ENCODE results near the gene SMPD3. TPM values are rescaled to one million over a fixed set of nuclear protein-coding genes. Genes with fewer than 3 reads are reported as not detected.
A peak's percentile ranks its signal among the peaks of the same experiment; 100 is the strongest.

The SMPD3 gene
- total RNA-seq, 1 experiment from 2014 or later, result 0.70 TPM

GRCh38 chr16:68388124-68388523 lies 60.2 kb downstream of the SMPD3 start:
- H3K27me3 ChIP-seq (ENCODE audit: insufficient read depth, low read length), result no peaks in the 10 kb centered on the region
- H4K8ac ChIP-seq (replicated peaks; ENCODE audit: insufficient read length, low read depth, low read length), result no peak overlapping the region
- H3K56ac ChIP-seq (ENCODE audit: insufficient read length, low read depth, low read length), result no peak overlapping the region
- no peak overlapping the region for H2BK12ac ChIP-seq (ENCODE audit: insufficient read length, low read depth, low read length)
- no peak overlapping the region for H2AFZ ChIP-seq (ENCODE audit: low read length)
- no peaks in the 10 kb centered on the region; a peak in 1 of 7 replicates for H3K36me3 Mint-ChIP-seq (ENCODE audit: insufficient read depth in 1 of 3, low read depth in 3 of 3)
- DNase-seq, result no peak
- no peak overlapping the region for H3K4me2 ChIP-seq (ENCODE audit: insufficient read depth, insufficient read length, low read length)
- no peak overlapping the region for H2BK20ac ChIP-seq (ENCODE audit: low read depth, low read length, poor library complexity, severe bottlenecking)
- TF ChIP-seq, protein P1, sequence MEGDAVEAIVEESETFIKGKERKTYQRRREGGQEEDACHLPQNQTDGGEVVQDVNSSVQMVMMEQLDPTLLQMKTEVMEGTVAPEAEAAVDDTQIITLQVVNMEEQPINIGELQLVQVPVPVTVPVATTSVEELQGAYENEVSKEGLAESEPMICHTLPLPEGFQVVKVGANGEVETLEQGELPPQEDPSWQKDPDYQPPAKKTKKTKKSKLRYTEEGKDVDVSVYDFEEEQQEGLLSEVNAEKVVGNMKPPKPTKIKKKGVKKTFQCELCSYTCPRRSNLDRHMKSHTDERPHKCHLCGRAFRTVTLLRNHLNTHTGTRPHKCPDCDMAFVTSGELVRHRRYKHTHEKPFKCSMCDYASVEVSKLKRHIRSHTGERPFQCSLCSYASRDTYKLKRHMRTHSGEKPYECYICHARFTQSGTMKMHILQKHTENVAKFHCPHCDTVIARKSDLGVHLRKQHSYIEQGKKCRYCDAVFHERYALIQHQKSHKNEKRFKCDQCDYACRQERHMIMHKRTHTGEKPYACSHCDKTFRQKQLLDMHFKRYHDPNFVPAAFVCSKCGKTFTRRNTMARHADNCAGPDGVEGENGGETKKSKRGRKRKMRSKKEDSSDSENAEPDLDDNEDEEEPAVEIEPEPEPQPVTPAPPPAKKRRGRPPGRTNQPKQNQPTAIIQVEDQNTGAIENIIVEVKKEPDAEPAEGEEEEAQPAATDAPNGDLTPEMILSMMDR (conservative IDR thresholded peaks at IDR 0.05), result no peak
- no peak overlapping the region for H3K4ac ChIP-seq (ENCODE audit: low read depth, low read length)
- no peaks in the 10 kb centered on the region for H3K79me2 ChIP-seq (ENCODE audit: insufficient read depth, low read length)
- H3K4me1 ChIP-seq (ENCODE audit: insufficient read depth, low read length), result peaks cover 16% of the 10 kb centered on the region; the same call in 1 of the 2 replicates
- no peak overlapping the region for H3K4me3 Mint-ChIP-seq
- no peaks in the 10 kb centered on the region for H3K79me1 ChIP-seq (ENCODE audit: insufficient read depth, low read depth, low read length, poor library complexity, severe bottlenecking)
- WGBS (ENCODE audit: extremely low coverage, insufficient read length, low lambda C conversion rate), result no CpG with 5 or more reads among the region's 3 CpGs
- H3K14ac ChIP-seq (ENCODE audit: insufficient read depth, low read length), result no peak overlapping the region
- H3K27ac Mint-ChIP-seq, result peak overlapping the region in 1 of 3 experiments; percentile 78; a peak in 3 of 7 replicates
- no peak overlapping the region for H2AK5ac ChIP-seq (ENCODE audit: insufficient read length, low read length)
- H2BK15ac ChIP-seq (ENCODE audit: low read depth, low read length), result no peak overlapping the region
- no peak overlapping the region for H3K23ac ChIP-seq (ENCODE audit: insufficient read length, low read depth, low read length)
- H3K23me2 ChIP-seq (ENCODE audit: insufficient read length, low read depth, low read length, poor library complexity, severe bottlenecking), result no peaks in the 10 kb centered on the region
- no peak overlapping the region for H2BK120ac ChIP-seq (ENCODE audit: low read depth, low read length, poor library complexity, severe bottlenecking)
- H3K27me3 Mint-ChIP-seq (ENCODE audit: low read depth), result peaks cover 1% of the 10 kb centered on the region; the same call in 1 of the 2 replicates
- H3K18ac ChIP-seq (ENCODE audit: insufficient read length, low read depth, low read length), result no peak overlapping the region
- no peaks in the 10 kb centered on the region; a peak in 1 of 5 replicates for H3K9me3 Mint-ChIP-seq
- H4K20me1 ChIP-seq (ENCODE audit: control insufficient read depth, insufficient read depth, insufficient read length), result no peaks in the 10 kb centered on the region
- no peak overlapping the region for H4K5ac ChIP-seq (ENCODE audit: insufficient read length, low read depth, low read length)
- no peak overlapping the region for H4K91ac ChIP-seq (ENCODE audit: insufficient read length, low read depth, low read length)
- H3K9ac ChIP-seq (ENCODE audit: extremely low read depth, insufficient read length, low read length), result no peak overlapping the region
- H3K4me1 Mint-ChIP-seq, result peaks cover 59 to 61% of the 10 kb centered on the region in 2 experiments
- H3K27ac ChIP-seq (ENCODE audit: insufficient read length, low read depth, low read length), result no peak overlapping the region
- no peak overlapping the region for H3T11ph ChIP-seq (ENCODE audit: low read length)
- no peak overlapping the region for H2BK5ac ChIP-seq (ENCODE audit: insufficient read length, low read length)
- H3K9me3 ChIP-seq (ENCODE audit: control insufficient read depth, low read depth, low read length), result no peaks in the 10 kb centered on the region
